Measurements from ENCODE around the gene MPG.

Gene MPG

DNA sequence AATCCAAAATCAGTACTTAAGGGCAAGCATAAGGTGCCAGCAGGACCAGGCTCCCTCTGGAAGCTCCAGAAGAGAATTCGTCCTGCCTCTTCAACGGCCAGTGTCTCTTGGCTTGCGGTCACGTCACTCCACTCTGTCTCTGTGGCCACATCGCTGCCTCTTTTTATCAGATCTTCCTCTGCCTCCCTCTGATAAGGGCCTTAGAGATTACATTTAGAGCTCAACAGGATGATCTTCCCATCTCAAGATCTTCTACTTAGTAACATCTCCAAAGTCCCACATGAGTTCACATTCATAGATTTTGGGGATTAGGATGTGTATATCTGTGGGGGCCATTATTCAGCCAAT is 16.9 kb downstream of the MPG start:
- H3K9ac ChIP-seq (ENCODE audit: low read length in 5 of 5): no peak overlapping the region
- H3K36me3 ChIP-seq (ENCODE audit: control insufficient read depth in 5 of 5, insufficient read depth in 5 of 5, low read length in 5 of 5): peaks cover 0 to 50% (median 37%) of the 10 kb centered on the region in 5 donors

GRCh38 chr16:96935-97381 is 18.9 kb downstream of the MPG start:
- Histone ChIP-seq H3K4me1 (ENCODE audit: control insufficient read depth in 5 of 5, insufficient read depth in 5 of 5, low read length in 5 of 5) (peaks cover 2 to 27% (median 13%) of the 10 kb centered on the region in 5 donors), H3K27me3 (ENCODE audit: control insufficient read depth in 5 of 5, insufficient read depth in 4 of 5, low read length in 5 of 5) (no peaks in the 10 kb centered on the region), H3K36me3 (ENCODE audit: control insufficient read depth in 5 of 5, insufficient read depth in 5 of 5, low read length in 5 of 5) (peaks cover 0 to 48% (median 27%) of the 10 kb centered on the region in 5 donors), H3K27ac (ENCODE audit: low read depth, low read length) (no peak overlapping the region), H3K9ac (ENCODE audit: low read length in 5 of 5) (no peak overlapping the region), H3K9me3 (ENCODE audit: control insufficient read depth in 5 of 5, low read length in 5 of 5) (no peaks in the 10 kb centered on the region), H3K4me3 (ENCODE audit: low read depth in 1 of 5, low read length in 5 of 5) (no peak overlapping the region)

More for the DNA sequence above, 16.9 kb downstream of the MPG start:
- Histone ChIP-seq H3K27me3 (ENCODE audit: control insufficient read depth in 5 of 5, insufficient read depth in 4 of 5, low read length in 5 of 5) (no peaks in the 10 kb centered on the region), H3K4me1 (ENCODE audit: control insufficient read depth in 5 of 5, insufficient read depth in 5 of 5, low read length in 5 of 5) (peaks cover 0 to 23% (median 6%) of the 10 kb centered on the region in 5 donors), H3K4me3 (ENCODE audit: low read depth in 1 of 5, low read length in 5 of 5) (no peak overlapping the region), H3K27ac (ENCODE audit: low read depth, low read length) (no peak overlapping the region), H3K9me3 (ENCODE audit: control insufficient read depth in 5 of 5, low read length in 5 of 5) (no peaks in the 10 kb centered on the region)

GRCh38 chr16:97822-98221 is 19.8 kb downstream of the MPG start:
- Histone ChIP-seq H3K4me3 (ENCODE audit: low read depth in 1 of 5, low read length in 5 of 5) (no peak overlapping the region), H3K27me3 (ENCODE audit: control insufficient read depth in 5 of 5, insufficient read depth in 4 of 5, low read length in 5 of 5) (no peaks in the 10 kb centered on the region), H3K27ac (ENCODE audit: low read depth, low read length) (no peak overlapping the region), H3K4me1 (ENCODE audit: control insufficient read depth in 5 of 5, insufficient read depth in 5 of 5, low read length in 5 of 5) (peaks cover 9 to 35% (median 22%) of the 10 kb centered on the region in 5 donors), H3K9me3 (ENCODE audit: control insufficient read depth in 5 of 5, low read length in 5 of 5) (no peaks in the 10 kb centered on the region), H3K36me3 (ENCODE audit: control insufficient read depth in 5 of 5, insufficient read depth in 5 of 5, low read length in 5 of 5) (peaks cover 0 to 40% (median 18%) of the 10 kb centered on the region in 5 donors), H3K9ac (ENCODE audit: low read length in 5 of 5) (no peak overlapping the region)

DNA sequence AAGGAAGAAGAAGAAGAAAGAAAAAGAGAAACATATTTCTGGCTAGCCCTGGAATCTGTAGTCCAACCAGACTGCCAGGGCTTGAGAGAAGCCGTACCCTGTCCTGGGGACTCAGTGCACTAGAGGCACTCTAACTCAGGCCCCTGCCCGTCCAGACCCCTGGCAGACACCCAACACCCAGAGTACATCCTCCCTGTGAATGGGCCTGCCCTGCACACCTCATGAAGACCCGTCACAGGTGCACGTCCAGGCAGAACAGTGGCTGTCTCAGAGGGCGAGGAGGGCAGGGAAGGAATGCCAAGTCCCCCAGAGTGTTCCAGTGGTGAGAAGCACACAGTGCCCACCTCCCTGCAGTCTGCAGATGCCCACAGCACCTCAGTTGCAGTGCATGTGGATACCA is 23.0 kb downstream of the MPG start:
- Histone ChIP-seq H3K4me3 (ENCODE audit: low read depth in 1 of 5, low read length in 5 of 5) (no peak overlapping the region), H3K9ac (ENCODE audit: low read length in 5 of 5) (no peak overlapping the region), H3K4me1 (ENCODE audit: control insufficient read depth in 5 of 5, insufficient read depth in 5 of 5, low read length in 5 of 5) (peaks cover 9 to 38% (median 23%) of the 10 kb centered on the region in 5 donors), H3K9me3 (ENCODE audit: control insufficient read depth in 5 of 5, low read length in 5 of 5) (no peaks in the 10 kb centered on the region), H3K36me3 (ENCODE audit: control insufficient read depth in 5 of 5, insufficient read depth in 5 of 5, low read length in 5 of 5) (peaks cover 0 to 40% (median 23%) of the 10 kb centered on the region in 5 donors), H3K27ac (ENCODE audit: low read depth, low read length) (no peak overlapping the region), H3K27me3 (ENCODE audit: control insufficient read depth in 5 of 5, insufficient read depth in 4 of 5, low read length in 5 of 5) (no peaks in the 10 kb centered on the region)

DNA sequence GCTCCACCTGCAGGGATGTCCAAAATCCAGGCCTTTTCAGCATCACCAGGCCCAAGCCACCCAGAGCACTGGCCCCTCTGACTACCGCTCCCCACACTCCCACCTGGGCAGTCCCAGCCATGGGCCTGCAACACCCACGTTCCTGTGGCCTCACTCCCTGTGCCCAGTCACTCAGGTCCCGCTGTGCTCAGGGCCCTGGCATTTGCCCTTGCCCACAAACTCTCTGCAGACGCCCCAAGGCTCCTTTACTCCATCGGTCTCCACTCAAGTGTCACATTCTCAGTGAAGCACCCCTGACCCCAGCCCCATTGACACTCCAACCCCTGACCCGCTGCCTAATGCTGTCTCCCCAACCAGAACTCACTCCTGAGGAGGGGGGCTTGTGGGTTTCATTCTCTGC is 23.6 kb downstream of the MPG start:
- peaks cover 0 to 36% (median 19%) of the 10 kb centered on the region in 5 donors for H3K36me3 ChIP-seq (ENCODE audit: control insufficient read depth in 5 of 5, insufficient read depth in 5 of 5, low read length in 5 of 5)
- peak overlapping the region in 1 of 5 donors; percentile 47 for H3K9ac ChIP-seq (ENCODE audit: low read length in 5 of 5)
- H3K9me3 ChIP-seq (ENCODE audit: control insufficient read depth in 5 of 5, low read length in 5 of 5): no peaks in the 10 kb centered on the region
- no peaks in the 10 kb centered on the region for H3K27me3 ChIP-seq (ENCODE audit: control insufficient read depth in 5 of 5, insufficient read depth in 4 of 5, low read length in 5 of 5)
- no peak overlapping the region for H3K4me3 ChIP-seq (ENCODE audit: low read depth in 1 of 5, low read length in 5 of 5)
- no peak overlapping the region for H3K27ac ChIP-seq (ENCODE audit: low read depth, low read length)
- peaks cover 9 to 38% (median 23%) of the 10 kb centered on the region in 5 donors for H3K4me1 ChIP-seq (ENCODE audit: control insufficient read depth in 5 of 5, insufficient read depth in 5 of 5, low read length in 5 of 5)

- H3K27me3 ChIP-seq (ENCODE audit: control insufficient read depth in 5 of 5, insufficient read depth in 4 of 5, low read length in 5 of 5): no peaks in the 10 kb centered on the region
- H3K9ac ChIP-seq (ENCODE audit: low read length in 5 of 5): peak overlapping the region in 3 of 5 donors; percentile 4 to 47 (median 14)
- H3K4me1 ChIP-seq (ENCODE audit: control insufficient read depth in 5 of 5, insufficient read depth in 5 of 5, low read length in 5 of 5): peaks cover 9 to 33% (median 23%) of the 10 kb centered on the region in 5 donors
- H3K27ac ChIP-seq (ENCODE audit: low read depth, low read length): no peak overlapping the region
- peaks cover 0 to 36% (median 19%) of the 10 kb centered on the region in 5 donors for H3K36me3 ChIP-seq (ENCODE audit: control insufficient read depth in 5 of 5, insufficient read depth in 5 of 5, low read length in 5 of 5)
- H3K4me3 ChIP-seq (ENCODE audit: low read depth in 1 of 5, low read length in 5 of 5): peak overlapping the region in 3 of 5 donors; percentile 1 to 27 (median 11)
- no peaks in the 10 kb centered on the region for H3K9me3 ChIP-seq (ENCODE audit: control insufficient read depth in 5 of 5, low read length in 5 of 5)
Measured at GRCh38 chr16:102060-102855, 24.2 kb downstream of the MPG start.

- H3K4me3 ChIP-seq (ENCODE audit: low read depth in 1 of 5, low read length in 5 of 5): no peak overlapping the region
- H3K9me3 ChIP-seq (ENCODE audit: control insufficient read depth in 5 of 5, low read length in 5 of 5): no peaks in the 10 kb centered on the region
- H3K9ac ChIP-seq (ENCODE audit: low read length in 5 of 5): no peak overlapping the region
- H3K27ac ChIP-seq (ENCODE audit: low read depth, low read length): no peak overlapping the region
- H3K4me1 ChIP-seq (ENCODE audit: control insufficient read depth in 5 of 5, insufficient read depth in 5 of 5, low read length in 5 of 5): peaks cover 9 to 24% (median 21%) of the 10 kb centered on the region in 5 donors
- peaks cover 0 to 41% (median 19%) of the 10 kb centered on the region in 5 donors for H3K36me3 ChIP-seq (ENCODE audit: control insufficient read depth in 5 of 5, insufficient read depth in 5 of 5, low read length in 5 of 5)
- H3K27me3 ChIP-seq (ENCODE audit: control insufficient read depth in 5 of 5, insufficient read depth in 4 of 5, low read length in 5 of 5): no peaks in the 10 kb centered on the region
Measured at GRCh38 chr16:104355-104754, 26.3 kb downstream of the MPG start.

DNA sequence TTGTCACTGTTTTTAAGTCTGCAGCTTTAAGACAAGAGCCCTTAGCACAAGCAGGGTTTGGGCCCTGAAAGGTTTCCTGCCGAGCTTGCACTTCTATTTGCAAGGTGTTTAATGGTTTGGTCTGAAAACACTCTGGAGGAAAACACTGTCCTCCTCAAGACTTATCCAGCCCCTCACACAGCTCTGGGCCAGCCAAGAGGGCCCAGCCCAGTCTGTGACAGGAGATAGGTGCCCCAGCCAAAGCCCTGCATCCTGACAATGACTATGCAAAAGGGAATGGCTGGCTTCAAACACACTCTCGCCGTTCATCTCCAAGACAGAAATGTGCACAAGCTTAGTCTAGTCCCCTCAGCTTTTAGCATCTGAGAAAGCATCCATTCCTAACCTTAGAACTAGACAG is 26.9 kb downstream of the MPG start:
- H3K27me3 ChIP-seq (ENCODE audit: control insufficient read depth in 5 of 5, insufficient read depth in 4 of 5, low read length in 5 of 5): no peaks in the 10 kb centered on the region
- H3K9ac ChIP-seq (ENCODE audit: low read length in 5 of 5): no peak overlapping the region
- H3K4me3 ChIP-seq (ENCODE audit: low read depth in 1 of 5, low read length in 5 of 5): no peak overlapping the region
- no peak overlapping the region for H3K27ac ChIP-seq (ENCODE audit: low read depth, low read length)
- H3K4me1 ChIP-seq (ENCODE audit: control insufficient read depth in 5 of 5, insufficient read depth in 5 of 5, low read length in 5 of 5): peaks cover 9 to 24% (median 21%) of the 10 kb centered on the region in 5 donors
- no peaks in the 10 kb centered on the region for H3K9me3 ChIP-seq (ENCODE audit: control insufficient read depth in 5 of 5, low read length in 5 of 5)
- H3K36me3 ChIP-seq (ENCODE audit: control insufficient read depth in 5 of 5, insufficient read depth in 5 of 5, low read length in 5 of 5): peaks cover 0 to 46% (median 23%) of the 10 kb centered on the region in 5 donors

DNA sequence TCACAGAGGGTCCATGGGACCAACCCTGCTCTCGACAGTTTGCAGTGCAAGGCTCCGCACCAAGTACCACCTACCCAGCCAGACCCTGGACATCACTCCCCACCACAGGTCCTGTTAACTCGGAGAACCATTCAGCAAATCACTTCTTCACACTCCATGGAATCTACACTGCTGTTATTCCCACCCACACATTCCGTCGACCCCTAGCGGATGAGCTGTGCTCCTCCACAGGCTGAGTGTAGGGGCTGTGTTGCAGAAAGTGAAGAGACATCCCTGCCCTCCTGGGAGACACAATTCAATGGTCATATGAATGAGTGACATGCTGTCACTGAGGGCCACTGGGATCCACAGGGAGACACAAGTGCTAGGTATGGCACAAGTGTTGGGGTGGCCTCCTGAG is 27.5 kb downstream of the MPG start:
- Histone ChIP-seq H3K9me3 (ENCODE audit: control insufficient read depth in 5 of 5, low read length in 5 of 5) (no peaks in the 10 kb centered on the region), H3K4me3 (ENCODE audit: low read depth in 1 of 5, low read length in 5 of 5) (no peak overlapping the region), H3K9ac (ENCODE audit: low read length in 5 of 5) (no peak overlapping the region), H3K36me3 (ENCODE audit: control insufficient read depth in 5 of 5, insufficient read depth in 5 of 5, low read length in 5 of 5) (peaks cover 0 to 49% (median 25%) of the 10 kb centered on the region in 5 donors), H3K27ac (ENCODE audit: low read depth, low read length) (no peak overlapping the region), H3K4me1 (ENCODE audit: control insufficient read depth in 5 of 5, insufficient read depth in 5 of 5, low read length in 5 of 5) (peaks cover 9 to 24% (median 21%) of the 10 kb centered on the region in 5 donors), H3K27me3 (ENCODE audit: control insufficient read depth in 5 of 5, insufficient read depth in 4 of 5, low read length in 5 of 5) (no peaks in the 10 kb centered on the region)

GRCh38 chr16:106623-107324 is 28.7 kb downstream of the MPG start:
- no peak overlapping the region for H3K27ac ChIP-seq (ENCODE audit: low read depth, low read length)
- H3K27me3 ChIP-seq (ENCODE audit: control insufficient read depth in 5 of 5, insufficient read depth in 4 of 5, low read length in 5 of 5): no peaks in the 10 kb centered on the region
- no peaks in the 10 kb centered on the region for H3K9me3 ChIP-seq (ENCODE audit: control insufficient read depth in 5 of 5, low read length in 5 of 5)
- H3K4me3 ChIP-seq (ENCODE audit: low read depth in 1 of 5, low read length in 5 of 5): no peak overlapping the region
- peak overlapping the region in 1 of 5 donors; percentile 30 for H3K9ac ChIP-seq (ENCODE audit: low read length in 5 of 5)
- H3K36me3 ChIP-seq (ENCODE audit: control insufficient read depth in 5 of 5, insufficient read depth in 5 of 5, low read length in 5 of 5): peaks cover 0 to 50% (median 30%) of the 10 kb centered on the region in 5 donors
- peaks cover 9 to 15% (median 12%) of the 10 kb centered on the region in 5 donors for H3K4me1 ChIP-seq (ENCODE audit: control insufficient read depth in 5 of 5, insufficient read depth in 5 of 5, low read length in 5 of 5)
